Peyer's patch (tissue), 4 donors: ENCODE measurements around the gene RUVBL2. TPM values are rescaled to one million over a fixed set of nuclear protein-coding genes. Genes with fewer than 3 reads are reported as not detected.
A peak's percentile ranks its signal among the peaks of the same experiment; 100 is the strongest.

Experiments
- DNase-seq, 3 donors: peaks; one replicate each; pipeline ENCODE4 v3.0.0-alpha.2; 2017 to 2019
- H3K27ac ChIP-seq, 4 donors: fragments of 200-600 bp; sonication (generic); one replicate each; pipeline ENCODE4 v1.5.1; 2016 to 2019
- H3K27me3 ChIP-seq, 2 donors: fragments of 200-600 bp; sonication (generic); one replicate each; pipeline ENCODE4 v1.5.1; 2019
- H3K36me3 ChIP-seq, 3 donors: fragments of 200-600 bp; sonication (generic); one replicate each; pipeline ENCODE4 v1.5.1; 2016 to 2019
- H3K4me1 ChIP-seq, 4 donors: fragments of 200-600 bp; sonication (generic); one replicate each; pipeline ENCODE4 v1.5.1; 2016 to 2019
- H3K4me3 ChIP-seq, 4 donors: fragments of 200-600 bp; sonication (generic); 1 replicate in 3 of 4; 2 replicates in 1 of 4; pipeline ENCODE4 v1.5.1; 2016 to 2019; ENCODE audit warnings: mild to moderate bottlenecking in 1 of 4
- H3K9me3 ChIP-seq, 4 donors: fragments of 200-600 bp; sonication (generic); one replicate each; pipeline ENCODE4 v1.5.1; 2016 to 2019; ENCODE audit warnings: mild to moderate bottlenecking in 1 of 4
- CTCF ChIP-seq, 6 experiments: fragments of 450-650 bp in 4 of 6; fragments of 200-600 bp in 2 of 6; sonication (generic) in 1 of 6; IDR thresholded peaks; one replicate each; pipeline ENCODE4 v1.5.1; 2017 to 2019; ENCODE audit warnings: antibody characterized with exemption in 6 of 6, mild to moderate bottlenecking in 3 of 6, moderate library complexity in 1 of 6
- POLR2A ChIP-seq, 2 donors: fragments of 450-650 bp; IDR thresholded peaks; one replicate each; pipeline ENCODE4 v1.5.1; 2017; ENCODE audit warnings: antibody characterized with exemption in 2 of 2, mild to moderate bottlenecking in 2 of 2, moderate library complexity in 2 of 2
- total RNA-seq, 4 donors: library from RNA; depleted of rRNA; stranded (reverse); fragments of >200 nt; gene quantifications; one replicate each; pipeline ENCODE4 v1.1.0, GENCODE V29; 2016

Gene RUVBL2
- total RNA-seq, 4 donors from 2014 or later = 34.2 to 111 (median 42.8) TPM

DNA sequence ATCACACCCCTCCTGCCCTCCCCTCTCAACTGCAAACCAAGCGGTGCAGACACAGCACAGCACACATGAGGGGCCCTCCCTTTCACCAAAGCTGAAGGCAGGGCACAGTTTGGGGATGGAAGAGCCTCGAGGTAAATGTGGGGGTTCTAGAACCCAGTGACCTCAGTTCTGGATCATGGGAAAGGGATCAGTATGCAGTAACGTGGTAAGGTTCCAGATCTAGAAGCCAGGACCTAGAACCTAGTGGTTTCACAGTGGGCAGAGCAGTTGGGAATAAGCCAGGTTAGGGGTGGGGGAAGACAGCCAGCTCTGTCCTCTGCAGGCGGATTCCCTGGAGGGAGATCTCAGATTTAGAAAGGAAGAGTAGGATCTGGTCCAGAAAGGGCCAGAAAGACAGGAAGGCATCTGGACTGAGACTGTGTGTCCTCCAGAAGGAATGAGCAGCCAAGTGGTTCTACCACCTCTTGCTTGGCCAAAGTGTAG, 25.5 kb upstream of the RUVBL2 start:
- peaks cover 0 to 62% (median 0%) of the 10 kb centered on the region in 3 donors for H3K36me3 ChIP-seq
- DNase-seq = no peak
- peaks cover 0 to 33% (median 27%) of the 10 kb centered on the region in 4 donors for H3K4me1 ChIP-seq
- peak overlapping the region in 2 of 4 donors; percentile 46 to 96 for H3K27ac ChIP-seq
- TF ChIP-seq POLR2A (IDR thresholded peaks at IDR 0.05) (peak in 1 of 2 donors; percentile 28), CTCF (IDR thresholded peaks at IDR 0.05) (no peak)
- H3K27me3 ChIP-seq = no peaks in the 10 kb centered on the region
- no peak overlapping the region for H3K4me3 ChIP-seq
- no peaks in the 10 kb centered on the region for H3K9me3 ChIP-seq

DNA sequence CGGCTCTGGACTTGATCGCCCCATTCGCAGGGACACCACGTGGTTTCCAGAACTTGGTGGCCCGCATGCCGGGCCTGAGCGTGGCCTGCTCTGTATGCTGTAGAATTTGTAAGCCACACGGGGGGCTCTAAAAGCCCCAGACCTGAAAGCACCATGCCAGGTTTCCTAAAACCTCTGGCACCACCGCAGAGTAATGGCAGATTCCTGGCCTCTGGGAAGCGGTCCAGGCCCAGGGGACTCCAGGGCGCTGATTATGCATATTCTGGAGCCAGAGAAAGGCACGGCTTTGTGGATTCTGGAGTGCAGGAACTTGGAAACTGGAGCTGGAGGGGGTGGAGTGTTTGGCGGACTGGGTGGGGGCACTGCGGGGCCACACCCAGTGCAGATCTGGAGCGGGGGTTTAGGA, 24.9 kb upstream of the RUVBL2 start:
- peaks cover 0 to 68% (median 0%) of the 10 kb centered on the region in 3 donors for H3K36me3 ChIP-seq
- TF ChIP-seq POLR2A (IDR thresholded peaks at IDR 0.05) (no peak), CTCF (IDR thresholded peaks at IDR 0.05) (no peak)
- H3K4me3 ChIP-seq = no peak overlapping the region
- no peaks in the 10 kb centered on the region for H3K9me3 ChIP-seq
- H3K27me3 ChIP-seq = no peaks in the 10 kb centered on the region
- peak overlapping the region in 1 of 4 donors; percentile 96 for H3K27ac ChIP-seq
- H3K4me1 ChIP-seq = peaks cover 0 to 27% (median 21%) of the 10 kb centered on the region in 4 donors
- DNase-seq = no peak

- Histone ChIP-seq H3K27ac (no peak overlapping the region), H3K9me3 (no peaks in the 10 kb centered on the region)
- TF ChIP-seq POLR2A (IDR thresholded peaks at IDR 0.05) = no peak
- no peak for TF ChIP-seq CTCF (IDR thresholded peaks at IDR 0.05)
These were observed 24.2 kb upstream of the RUVBL2 start for GRCh38 chr19:48969276-48970138.

DNA sequence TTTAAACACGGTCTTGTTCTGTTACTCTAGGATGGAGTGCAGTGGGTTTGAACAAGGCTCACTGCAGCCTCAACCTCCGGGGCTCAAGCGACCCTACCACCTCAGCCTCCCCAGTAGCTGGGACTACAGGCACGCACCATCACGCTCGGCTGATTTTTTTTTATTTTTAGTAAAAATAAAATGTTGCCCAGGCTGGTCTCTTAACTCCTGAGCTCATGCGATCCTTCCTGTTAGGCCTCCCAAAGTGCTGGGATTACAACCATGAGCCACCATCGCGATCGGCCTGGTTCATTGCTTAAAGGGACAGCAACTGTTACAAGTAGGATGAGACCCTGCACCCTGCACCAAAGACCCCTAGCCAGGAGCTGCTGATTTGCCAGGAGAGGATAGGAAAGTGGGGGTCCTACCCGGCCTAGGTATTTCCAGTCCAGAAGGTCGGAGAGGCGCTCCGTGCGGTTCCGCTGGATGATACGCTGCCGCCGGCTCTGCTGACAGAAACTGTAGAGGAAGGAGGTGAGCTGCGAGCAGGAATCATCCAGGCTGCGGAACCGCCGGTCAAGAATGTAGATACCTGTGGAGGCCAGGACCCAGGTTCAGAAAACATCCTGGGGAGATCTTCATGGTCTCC, 23.4 kb upstream of the RUVBL2 start:
- peaks cover 0 to 18% (median 16%) of the 10 kb centered on the region in 4 donors for H3K4me1 ChIP-seq

More at GRCh38 chr19:48969276-48970138, 24.2 kb upstream of the RUVBL2 start:
- Histone ChIP-seq H3K4me1 (peaks cover 0 to 20% (median 16%) of the 10 kb centered on the region in 4 donors), H3K27me3 (no peaks in the 10 kb centered on the region), H3K4me3 (no peak overlapping the region), H3K36me3 (peaks cover 0 to 75% (median 0%) of the 10 kb centered on the region in 3 donors)
- DNase-seq = no peak

More for the DNA sequence above, 23.4 kb upstream of the RUVBL2 start:
- H3K9me3 ChIP-seq = no peaks in the 10 kb centered on the region
- H3K36me3 ChIP-seq = peaks cover 0 to 78% (median 0%) of the 10 kb centered on the region in 3 donors
- H3K27ac ChIP-seq = no peak overlapping the region
- H3K27me3 ChIP-seq = no peaks in the 10 kb centered on the region
- DNase-seq = no peak
- H3K4me3 ChIP-seq = no peak overlapping the region
- TF ChIP-seq POLR2A (IDR thresholded peaks at IDR 0.05) (no peak), CTCF (IDR thresholded peaks at IDR 0.05) (no peak)
